K562 (cell line): ENCODE measurements around the gene PRKAR2B. TPM values are rescaled to one million over a fixed set of nuclear protein-coding genes. Genes with fewer than 3 reads are reported as not detected.

Experiments used
- CHAMP1 ChIP-seq: fragments of 450-650 bp; IDR thresholded peaks from 2 replicates; pipeline ENCODE4 v1.6.1; 2016; ENCODE audit warnings: mild to moderate bottlenecking
- DNMT1 ChIP-seq: fragments of 450-650 bp; IDR thresholded peaks from 2 replicates; pipeline ENCODE4 v1.6.1; 2016; ENCODE audit warnings: antibody characterized with exemption, mild to moderate bottlenecking
- FOXP4 ChIP-seq: sonication (generic); formaldehyde crosslinking; IDR thresholded peaks from 2 replicates; pipeline ENCODE4 v1.8.0; 2022; ENCODE audit warnings: mild to moderate bottlenecking, missing genetic modification reagents, borderline replicate concordance
- POLR2G ChIP-seq: fragments of 200-400 bp; formaldehyde crosslinking; IDR thresholded peaks from 2 replicates; pipeline ENCODE4 v1.6.1; 2017; ENCODE audit warnings: low read depth, mild to moderate bottlenecking, antibody characterized with exemption, low read length, moderate library complexity
- TOE1 ChIP-seq, 2 experiments: fragments of 450-650 bp in 1 of 2; sonication (generic) in 1 of 2; formaldehyde crosslinking in 1 of 2; IDR thresholded peaks; 2 replicates each; pipeline versions ENCODE4 v1.7.1 to v1.8.0; 2016 to 2022; ENCODE audit warnings: borderline replicate concordance in 2 of 2, mild to moderate bottlenecking in 2 of 2, antibody characterized with exemption in 1 of 2, inconsistent platforms in 1 of 2, low read depth in 1 of 2, missing genetic modification reagents in 1 of 2, moderate library complexity in 1 of 2
- TSC22D4 ChIP-seq: fragments of 450-650 bp; IDR thresholded peaks from 2 replicates; pipeline ENCODE4 v1.6.1; 2016; ENCODE audit warnings: missing genetic modification characterization, missing biosample characterization, control low read depth
- ZHX1 ChIP-seq: fragments of 150-350 bp; conservative IDR thresholded peaks from 2 replicates; pipeline ENCODE4 v1.6.1; 2014; ENCODE audit warnings: low read length
- ZNF584 ChIP-seq: fragments of 200-800 bp; sonication (Bioruptor generic); IDR thresholded peaks from 2 replicates; pipeline ENCODE4 v1.6.1; 2016; ENCODE audit warnings: low read depth, mild to moderate bottlenecking, missing genetic modification characterization, missing compliant biosample characterization
- polyA plus RNA-seq, 8 experiments: library from polyadenylated mRNA; depleted of rRNA in 4 of 8; stranded (reverse) in 5 of 8; unstranded in 3 of 8; fragments of >200 nt; fragmentation: Nextera tagmentation in 2 of 8; fragmentation: Illumina TruSeq in 1 of 8; extraction: Ambion mirVana in 2 of 8; extraction: Trizol in 1 of 8; gene quantifications; 2 replicates each; pipeline versions ENCODE4 v1.2.1 to v1.2.3, GENCODE V29; 2011 to 2014; ENCODE audit warnings: inconsistent platforms in 1 of 8, missing spikeins in 1 of 8
- total RNA-seq, 7 experiments: library from RNA; depleted of rRNA in 6 of 7; stranded (reverse); fragments of >200 nt in 6 of 7; fragmentation: Illumina TruSeq in 2 of 7; extraction: Trizol in 2 of 7; gene quantifications; 2 replicates each; pipeline versions ENCODE4 v1.2.1 to v1.2.3, GENCODE V29; 2011 to 2021; ENCODE audit warnings: low replicate concordance in 1 of 7
- TF ChIP-seq, protein P1 (sequence below): fragments of 250-450 bp; sonication (Bioruptor Pico); IDR thresholded peaks from 2 replicates; pipeline ENCODE4 v1.4.0; 2020; ENCODE audit warnings: mild to moderate bottlenecking, moderate library complexity, borderline replicate concordance
- TF ChIP-seq, protein P2 (sequence below), 2 experiments: fragments of 250-450 bp in 1 of 2; fragments of 450-650 bp in 1 of 2; sonication (Bioruptor Pico) in 1 of 2; IDR thresholded peaks; 2 replicates each; pipeline versions ENCODE4 v1.6.1 to v1.8.0; 2016 to 2021; ENCODE audit warnings: mild to moderate bottlenecking in 2 of 2, moderate library complexity in 2 of 2, missing compliant biosample characterization in 1 of 2, missing genetic modification characterization in 1 of 2
- TF ChIP-seq, protein P3 (sequence below): sonication (generic); formaldehyde crosslinking; IDR thresholded peaks from 2 replicates; pipeline ENCODE4 v1.9.0; 2022; ENCODE audit warnings: mild to moderate bottlenecking, missing genetic modification reagents

The PRKAR2B gene
- total and polyA plus RNA-seq, 9 of the 15 experiments (the other 6 are each of a cell fraction or from before 2014, with no cell fraction given) = 59.0 to 173 (median 129) TPM

- TF ChIP-seq FOXP4 (CRISPR knock-in tag) = peak; percentile 98
- TF ChIP-seq ZHX1 = no peak
- TF ChIP-seq TOE1 (IDR thresholded peaks at IDR 0.05; ENCODE audit: borderline replicate concordance) = 0 out of 2 replicates have a peak, but pooled peaks have one; percentile 11
- TF ChIP-seq TOE1 (CRISPR knock-in tag; IDR thresholded peaks at IDR 0.05; ENCODE audit: borderline replicate concordance, low read depth) = no peak
- TF ChIP-seq, protein P1, sequence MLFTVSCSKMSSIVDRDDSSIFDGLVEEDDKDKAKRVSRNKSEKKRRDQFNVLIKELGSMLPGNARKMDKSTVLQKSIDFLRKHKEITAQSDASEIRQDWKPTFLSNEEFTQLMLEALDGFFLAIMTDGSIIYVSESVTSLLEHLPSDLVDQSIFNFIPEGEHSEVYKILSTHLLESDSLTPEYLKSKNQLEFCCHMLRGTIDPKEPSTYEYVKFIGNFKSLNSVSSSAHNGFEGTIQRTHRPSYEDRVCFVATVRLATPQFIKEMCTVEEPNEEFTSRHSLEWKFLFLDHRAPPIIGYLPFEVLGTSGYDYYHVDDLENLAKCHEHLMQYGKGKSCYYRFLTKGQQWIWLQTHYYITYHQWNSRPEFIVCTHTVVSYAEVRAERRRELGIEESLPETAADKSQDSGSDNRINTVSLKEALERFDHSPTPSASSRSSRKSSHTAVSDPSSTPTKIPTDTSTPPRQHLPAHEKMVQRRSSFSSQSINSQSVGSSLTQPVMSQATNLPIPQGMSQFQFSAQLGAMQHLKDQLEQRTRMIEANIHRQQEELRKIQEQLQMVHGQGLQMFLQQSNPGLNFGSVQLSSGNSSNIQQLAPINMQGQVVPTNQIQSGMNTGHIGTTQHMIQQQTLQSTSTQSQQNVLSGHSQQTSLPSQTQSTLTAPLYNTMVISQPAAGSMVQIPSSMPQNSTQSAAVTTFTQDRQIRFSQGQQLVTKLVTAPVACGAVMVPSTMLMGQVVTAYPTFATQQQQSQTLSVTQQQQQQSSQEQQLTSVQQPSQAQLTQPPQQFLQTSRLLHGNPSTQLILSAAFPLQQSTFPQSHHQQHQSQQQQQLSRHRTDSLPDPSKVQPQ (CRISPR knock-in tag) = peak; percentile 91; the same call in 1 of the 2 replicates
- TF ChIP-seq ZNF584 = no peak; the same call in 1 of the 2 replicates
- TF ChIP-seq DNMT1 = no peak
- TF ChIP-seq, protein P2, sequence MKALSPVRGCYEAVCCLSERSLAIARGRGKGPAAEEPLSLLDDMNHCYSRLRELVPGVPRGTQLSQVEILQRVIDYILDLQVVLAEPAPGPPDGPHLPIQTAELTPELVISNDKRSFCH (CRISPR knock-in tag; IDR thresholded peaks at IDR 0.05) = no peak
- TF ChIP-seq, protein P2 (tag; IDR thresholded peaks at IDR 0.05) = peak; percentile 70; the same call in 1 of the 2 replicates
- no peak for TF ChIP-seq POLR2G
- no peak for TF ChIP-seq TSC22D4
- TF ChIP-seq CHAMP1 = no peak
- TF ChIP-seq, protein P3, sequence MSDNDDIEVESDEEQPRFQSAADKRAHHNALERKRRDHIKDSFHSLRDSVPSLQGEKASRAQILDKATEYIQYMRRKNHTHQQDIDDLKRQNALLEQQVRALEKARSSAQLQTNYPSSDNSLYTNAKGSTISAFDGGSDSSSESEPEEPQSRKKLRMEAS (CRISPR knock-in tag) = peak; percentile 95
Observed at GRCh38 chr7:107168233-107169119, 124.0 kb downstream of the PRKAR2B start, which contains the start of gene HBP1 (continued).
